Activated naive CD8-positive, alpha-beta T cell treated with anti-CD3 and anti-CD28 coated beads, Interleukin-2, amount 10 ng/mL, durations not matched to agents 7 days and 5 days (primary cell): ENCODE results near the gene SH3BP1. TPM values are rescaled to one million over a fixed set of nuclear protein-coding genes. Genes with fewer than 3 reads are reported as not detected.

Experiments
- ATAC-seq: fragments of 150-1000 bp; cut with Tn5 transposase; one replicate; pipeline ENCODE4 v1.10.0; 2021; ENCODE audit warnings: low read depth, moderate library complexity
- POLR2A ChIA-PET: fragments of 350-600 bp; sonication (Branson Sonifier 250); formaldehyde crosslinking; loops from one replicate; lab custom pipeline; 2021; ENCODE audit warnings: antibody characterized with exemption; lab: Charles Lee
- DNase-seq: peaks from one replicate; pipeline ENCODE4 v3.0.0; 2021
- H3K27ac Mint-ChIP-seq: one replicate; pipeline ENCODE4 v1.8.0; 2022; ENCODE audit warnings: mild to moderate bottlenecking, mixed read lengths
- H3K27me3 Mint-ChIP-seq: one replicate; pipeline ENCODE4 v1.8.0; 2022; ENCODE audit warnings: mild to moderate bottlenecking, moderate library complexity, mixed read lengths
- H3K36me3 Mint-ChIP-seq: one replicate; pipeline ENCODE4 v1.8.0; 2021; ENCODE audit warnings: mild to moderate bottlenecking, mixed read lengths
- H3K4me1 Mint-ChIP-seq: one replicate; pipeline ENCODE4 v1.8.0; 2021; ENCODE audit warnings: mixed read lengths
- H3K4me3 Mint-ChIP-seq: one replicate; pipeline ENCODE4 v1.8.0; 2022; ENCODE audit warnings: mild to moderate bottlenecking, moderate library complexity, mixed read lengths
- H3K9me3 Mint-ChIP-seq: one replicate; pipeline ENCODE4 v1.8.0; 2021; ENCODE audit warnings: mixed read lengths
- total RNA-seq, 2 experiments: library from RNA; stranded (reverse); gene quantifications; one replicate each; pipeline ENCODE4 v1.2.3, GENCODE V29; 2021

Gene SH3BP1
- total RNA-seq, 2 experiments from 2014 or later: 157 to 169 TPM

DNA sequence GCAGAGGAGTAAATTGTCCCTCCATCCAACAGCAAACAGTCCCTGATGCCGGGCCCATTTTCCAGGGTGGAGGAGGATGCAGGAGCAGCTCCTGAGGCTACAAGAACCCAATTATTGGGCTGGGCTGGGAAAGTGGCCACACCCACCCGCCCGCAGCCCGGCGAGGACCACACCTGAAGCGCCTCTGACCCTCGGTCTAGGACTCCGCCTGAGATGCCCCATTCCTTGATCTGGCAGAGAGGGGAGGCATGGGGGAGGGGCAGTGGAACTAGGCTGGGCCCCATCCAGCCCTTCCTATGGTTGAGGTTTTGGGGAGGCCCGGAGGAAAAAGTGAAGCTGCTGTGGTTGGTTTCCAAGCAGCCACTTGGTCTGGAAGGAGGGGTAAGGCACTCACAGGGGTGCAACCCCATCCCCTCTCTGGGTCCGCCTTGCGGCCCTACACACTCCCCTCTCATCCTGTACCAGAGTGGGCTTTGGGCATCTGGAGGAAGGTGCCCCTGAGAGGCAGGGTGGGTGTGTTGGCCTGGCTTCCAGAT is 33.5 kb downstream of the SH3BP1 start:
- Mint-ChIP-seq H3K4me3 (peak overlapping the region; percentile 53), H3K27me3 (no peaks in the 10 kb centered on the region), H3K36me3 (peaks cover 6% of the 10 kb centered on the region), H3K4me1 (peaks cover 28% of the 10 kb centered on the region), H3K9me3 (no peaks in the 10 kb centered on the region), H3K27ac (peak overlapping the region; percentile 69)
- POLR2A ChIA-PET: interaction anchor here (0.6 to 18.0 kb wide), 7 partner anchors 9 to 64 kb away, joined by 3 to 216 read pairs (median 3); partner anchors contain the start of genes GGA1, NOL12, PDXP and SH3BP1
- DNase-seq: no peak
- ATAC-seq: no peak

DNA sequence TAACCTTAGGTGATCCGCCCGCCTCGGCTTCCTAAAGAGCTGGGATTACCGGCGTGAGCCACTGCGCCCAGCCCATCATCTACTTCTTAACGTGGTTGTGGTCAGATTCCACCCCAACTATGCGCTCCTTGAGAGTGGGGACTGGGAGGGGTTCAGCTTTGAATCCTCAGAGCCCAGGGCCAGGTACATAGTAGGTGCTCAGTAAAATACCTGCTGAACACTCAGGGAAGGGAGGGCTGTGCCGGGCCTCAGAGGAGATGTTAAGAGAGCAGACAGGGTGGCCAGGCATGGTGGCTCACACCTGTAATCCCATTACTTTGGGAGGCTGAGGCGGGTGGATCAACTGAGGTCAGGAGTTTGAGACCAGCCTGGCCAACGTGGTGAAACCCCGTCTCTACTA is 34.8 kb downstream of the SH3BP1 start:
- H3K9me3 Mint-ChIP-seq: no peaks in the 10 kb centered on the region
- peaks cover 30% of the 10 kb centered on the region for H3K4me1 Mint-ChIP-seq
- ATAC-seq (no peak), DNase-seq (no peak)
- POLR2A ChIA-PET: interaction anchor here (0.8 to 18.0 kb wide), 9 partner anchors 12 to 66 kb away, joined by 3 to 216 read pairs (median 21); partner anchors contain the start of genes GGA1, NOL12, PDXP and SH3BP1
- H3K27me3 Mint-ChIP-seq: no peaks in the 10 kb centered on the region
- peak overlapping the region; percentile 67 for H3K4me3 Mint-ChIP-seq
- peaks cover 7% of the 10 kb centered on the region for H3K36me3 Mint-ChIP-seq
- H3K27ac Mint-ChIP-seq: peak overlapping the region; percentile 86

DNA sequence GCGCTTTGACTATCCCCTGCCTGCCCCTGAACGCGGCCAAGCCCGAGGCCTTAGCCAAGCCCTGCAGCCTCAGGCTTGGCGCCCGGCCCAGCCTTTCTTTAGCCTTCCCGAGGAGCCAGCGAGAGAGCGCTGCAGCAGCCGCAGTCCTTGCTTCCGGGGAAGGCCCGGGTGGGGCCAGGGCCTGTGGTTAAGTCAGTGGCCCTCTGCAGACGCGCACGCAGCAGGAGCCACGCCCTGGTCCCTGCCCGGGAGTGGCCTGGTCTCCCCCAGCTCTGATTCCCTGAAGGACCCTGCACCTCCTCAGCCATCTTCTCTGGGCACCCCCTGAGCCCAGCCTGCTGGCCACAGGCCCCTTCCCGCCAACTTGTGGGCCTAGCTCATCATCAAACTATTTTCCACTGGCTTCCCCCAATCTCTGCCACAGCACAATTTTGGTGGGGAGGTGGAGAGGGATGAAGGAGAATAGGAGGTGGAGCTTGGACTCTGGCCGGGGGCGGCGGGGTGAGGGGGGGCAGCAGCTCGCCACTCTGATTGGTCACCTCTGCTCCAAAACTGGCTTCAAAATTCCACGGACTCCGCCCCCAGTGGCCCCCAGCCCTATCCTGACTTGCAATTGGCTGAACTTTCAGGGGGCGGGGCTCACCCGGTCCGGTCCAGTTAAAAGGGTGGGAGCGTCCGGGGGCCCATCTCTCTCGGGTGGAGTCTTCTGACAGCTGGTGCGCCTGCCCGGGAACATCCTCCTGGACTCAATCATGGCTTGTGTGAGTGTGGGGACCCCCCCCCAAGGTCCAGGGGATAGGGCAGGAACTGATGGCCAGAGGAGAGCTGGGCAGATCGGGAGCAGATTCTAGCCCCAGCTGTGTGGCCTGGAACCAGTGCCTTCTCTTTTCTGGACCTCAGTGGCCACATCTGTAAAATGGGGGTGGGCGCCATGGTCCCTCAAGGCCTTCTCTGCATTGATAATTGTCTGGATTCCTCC is 35.8 kb downstream of the SH3BP1 start, which contains the start of gene LGALS1:
TSS of gene LGALS1 (plus strand) at position 686 of the 979 bp plus-strand sequence. CDS start at position 753, 67 bp downstream.
- ATAC-seq (peak; percentile 60), DNase-seq (peak; percentile 82)
- peaks cover 33% of the 10 kb centered on the region for H3K4me1 Mint-ChIP-seq
- POLR2A ChIA-PET: interaction anchor here (0.5 to 18.0 kb wide), 16 partner anchors 11 to 230 kb away, joined by 3 to 216 read pairs (median 7); partner anchors contain the start of genes GGA1, NOL12, PDXP and SH3BP1
- H3K9me3 Mint-ChIP-seq: no peaks in the 10 kb centered on the region
- no peaks in the 10 kb centered on the region for H3K27me3 Mint-ChIP-seq
- H3K27ac Mint-ChIP-seq: peak within 1 kb of the TSS; percentile 99
- H3K4me3 Mint-ChIP-seq: peak within 1 kb of the TSS; percentile 92
- H3K36me3 Mint-ChIP-seq: peaks cover 13% of the 10 kb centered on the region

GRCh38 chr22:37675930-37676735 is 36.7 kb downstream of the SH3BP1 start:
- peaks cover 13% of the 10 kb centered on the region for H3K36me3 Mint-ChIP-seq
- DNase-seq: no peak
- POLR2A ChIA-PET: interaction anchor here (0.5 to 18.0 kb wide), 11 partner anchors 10 to 229 kb away, joined by 3 to 216 read pairs (median 10); partner anchors contain the start of genes GGA1, NOL12, PDXP and SH3BP1
- H3K4me1 Mint-ChIP-seq: peaks cover 36% of the 10 kb centered on the region
- H3K27ac Mint-ChIP-seq: peak overlapping the region; percentile 99
- H3K27me3 Mint-ChIP-seq: no peaks in the 10 kb centered on the region
- peak overlapping the region; percentile 92 for H3K4me3 Mint-ChIP-seq
- H3K9me3 Mint-ChIP-seq: no peaks in the 10 kb centered on the region
- no peak for ATAC-seq

- peak overlapping the region; percentile 92 for H3K4me3 Mint-ChIP-seq
- no peaks in the 10 kb centered on the region for H3K27me3 Mint-ChIP-seq
- peaks cover 13% of the 10 kb centered on the region for H3K36me3 Mint-ChIP-seq
- POLR2A ChIA-PET: interaction anchor here (0.6 to 18.0 kb wide), 12 partner anchors 9 to 110 kb away, joined by 3 to 216 read pairs (median 8); partner anchors contain the start of genes GGA1, NOL12, PDXP and SH3BP1
- H3K4me1 Mint-ChIP-seq: peaks cover 36% of the 10 kb centered on the region
- DNase-seq (peak; percentile 90), ATAC-seq (peak; percentile 65)
- no peaks in the 10 kb centered on the region for H3K9me3 Mint-ChIP-seq
- H3K27ac Mint-ChIP-seq: peak overlapping the region; percentile 99
Observed at GRCh38 chr22:37676736-37677492, 37.4 kb downstream of the SH3BP1 start.

- DNase-seq: no peak
Observed at GRCh38 chr22:37677493-37677974, 38.1 kb downstream of the SH3BP1 start.

DNA sequence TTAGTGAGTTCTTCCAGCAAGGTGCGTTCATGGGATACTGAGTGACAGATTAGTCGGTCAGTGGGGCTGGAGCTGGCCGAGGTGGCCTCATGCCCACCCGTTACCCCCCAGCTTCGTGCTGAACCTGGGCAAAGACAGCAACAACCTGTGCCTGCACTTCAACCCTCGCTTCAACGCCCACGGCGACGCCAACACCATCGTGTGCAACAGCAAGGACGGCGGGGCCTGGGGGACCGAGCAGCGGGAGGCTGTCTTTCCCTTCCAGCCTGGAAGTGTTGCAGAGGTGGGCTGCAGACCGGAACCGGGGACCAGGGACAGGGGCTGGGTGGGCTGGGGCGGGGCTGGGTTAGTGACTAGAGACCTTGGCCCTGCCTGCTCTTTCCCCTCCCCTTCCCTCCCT is 38.9 kb downstream of the SH3BP1 start:
- POLR2A ChIA-PET: interaction anchor here (1.5 to 18.0 kb wide), 4 partner anchors 18 to 70 kb away, joined by 3 to 216 read pairs (median 40); partner anchors contain the start of genes GGA1, PDXP and SH3BP1
- H3K36me3 Mint-ChIP-seq: peaks cover 13% of the 10 kb centered on the region
- no peak overlapping the region for H3K27ac Mint-ChIP-seq
- no peaks in the 10 kb centered on the region for H3K27me3 Mint-ChIP-seq
- H3K4me1 Mint-ChIP-seq: peaks cover 28% of the 10 kb centered on the region
- no peaks in the 10 kb centered on the region for H3K9me3 Mint-ChIP-seq
- ATAC-seq (no peak), DNase-seq (no peak)
- H3K4me3 Mint-ChIP-seq: peak overlapping the region; percentile 64

More at GRCh38 chr22:37677493-37677974, 38.1 kb downstream of the SH3BP1 start:
- peaks cover 31% of the 10 kb centered on the region for H3K4me1 Mint-ChIP-seq
- peak overlapping the region; percentile 99 for H3K27ac Mint-ChIP-seq
- no peaks in the 10 kb centered on the region for H3K27me3 Mint-ChIP-seq
- peak overlapping the region; percentile 92 for H3K4me3 Mint-ChIP-seq
- ATAC-seq: peak; percentile 27
- POLR2A ChIA-PET: interaction anchor here (0.6 to 18.0 kb wide), 11 partner anchors 9 to 110 kb away, joined by 3 to 216 read pairs (median 8); partner anchors contain the start of genes GGA1, NOL12, PDXP and SH3BP1
- H3K36me3 Mint-ChIP-seq: peaks cover 13% of the 10 kb centered on the region
- H3K9me3 Mint-ChIP-seq: no peaks in the 10 kb centered on the region

DNA sequence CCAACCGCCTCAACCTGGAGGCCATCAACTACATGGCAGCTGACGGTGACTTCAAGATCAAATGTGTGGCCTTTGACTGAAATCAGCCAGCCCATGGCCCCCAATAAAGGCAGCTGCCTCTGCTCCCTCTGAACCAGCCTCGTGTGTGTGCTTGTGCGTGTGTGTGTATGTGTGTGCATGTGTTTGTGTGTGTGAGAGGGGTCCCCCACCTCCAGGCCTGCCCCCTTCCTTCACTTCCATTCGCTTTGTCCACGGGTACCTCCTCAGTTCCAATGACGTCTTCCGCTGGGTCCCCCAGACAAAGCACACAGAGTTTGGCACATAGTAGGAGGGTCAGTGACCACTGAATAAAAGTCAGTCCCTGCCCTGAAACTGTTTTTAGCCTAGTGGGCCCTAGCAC is 40.2 kb downstream of the SH3BP1 start:
- Mint-ChIP-seq H3K27ac (peak overlapping the region; percentile 51), H3K27me3 (no peaks in the 10 kb centered on the region), H3K4me3 (peak overlapping the region; percentile 7), H3K36me3 (peaks cover 13% of the 10 kb centered on the region), H3K4me1 (peaks cover 20% of the 10 kb centered on the region), H3K9me3 (no peaks in the 10 kb centered on the region)
- POLR2A ChIA-PET: interaction anchor here (18.0 kb wide), 1 partner anchor 19 kb away, joined by 216 read pairs; the partner anchor contains the start of gene PDXP
- ATAC-seq: no peak
- DNase-seq: no peak

GRCh38 chr22:37680191-37680851 is 40.9 kb downstream of the SH3BP1 start:
- no peaks in the 10 kb centered on the region for H3K27me3 Mint-ChIP-seq
- peaks cover 20% of the 10 kb centered on the region for H3K4me1 Mint-ChIP-seq
- DNase-seq: no peak
- no peaks in the 10 kb centered on the region for H3K9me3 Mint-ChIP-seq
- no peak for ATAC-seq
- no peak overlapping the region for H3K4me3 Mint-ChIP-seq
- POLR2A ChIA-PET: interaction anchor here (1.4 to 18.0 kb wide), 5 partner anchors 20 to 73 kb away, joined by 4 to 216 read pairs (median 6); partner anchors contain the start of genes GGA1 and PDXP
- peaks cover 13% of the 10 kb centered on the region for H3K36me3 Mint-ChIP-seq
- H3K27ac Mint-ChIP-seq: no peak overlapping the region

DNA sequence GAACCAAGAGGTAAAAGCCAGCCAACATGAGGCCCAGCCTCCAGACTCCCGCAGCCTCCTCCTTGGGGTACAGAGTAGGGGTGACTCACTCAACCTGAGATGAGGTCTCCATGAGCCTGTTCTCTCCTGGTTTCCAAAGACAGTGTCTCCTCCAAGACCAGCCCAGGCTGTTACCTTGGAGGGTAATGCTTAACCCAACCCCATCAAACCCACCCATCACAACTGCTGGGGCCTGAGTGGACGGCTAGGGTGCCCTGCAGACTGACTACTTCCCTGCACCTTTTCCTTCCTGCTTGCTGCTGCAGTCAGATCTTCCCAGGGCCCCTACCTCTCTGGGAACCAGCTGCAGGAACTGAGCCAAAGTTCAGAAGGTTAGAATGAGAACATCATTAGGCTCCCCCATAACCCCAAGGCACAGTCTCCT is 41.5 kb downstream of the SH3BP1 start:
- POLR2A ChIA-PET: interaction anchor here (0.5 to 18.0 kb wide), 10 partner anchors 21 to 1011 kb away, joined by 3 to 216 read pairs (median 6); partner anchors contain the start of genes GGA1 and PDXP
- Mint-ChIP-seq H3K4me3 (no peak overlapping the region), H3K4me1 (peaks cover 23% of the 10 kb centered on the region), H3K27ac (peak overlapping the region; percentile 68), H3K9me3 (no peaks in the 10 kb centered on the region), H3K27me3 (no peaks in the 10 kb centered on the region), H3K36me3 (peaks cover 10% of the 10 kb centered on the region)
- DNase-seq (no peak), ATAC-seq (no peak)

GRCh38 chr22:37681556-37682049 is 42.1 kb downstream of the SH3BP1 start:
- Mint-ChIP-seq H3K4me1 (peaks cover 24% of the 10 kb centered on the region), H3K9me3 (no peaks in the 10 kb centered on the region), H3K4me3 (no peak overlapping the region), H3K36me3 (peaks cover 10% of the 10 kb centered on the region), H3K27me3 (no peaks in the 10 kb centered on the region), H3K27ac (peak overlapping the region; percentile 71)
- POLR2A ChIA-PET: interaction anchor here (0.5 to 18.0 kb wide), 11 partner anchors 9 to 1011 kb away, joined by 3 to 216 read pairs (median 5); partner anchors contain the start of genes GGA1 and PDXP
- peak; percentile 24 for ATAC-seq
- DNase-seq: peak; percentile 75
